ENCODE measurements around the gene KLHDC8B.
"Not testable (repeated sequence)": the region's sequence is repeated elsewhere in the genome, so short reads cannot be mapped to it uniquely, and the experiment has no call there.

The KLHDC8B gene

GRCh38 chr3:49183873-49184272, 12.5 kb downstream of the KLHDC8B start:
- DNase-seq (ENCODE audit: low spot score) = no peak

DNA sequence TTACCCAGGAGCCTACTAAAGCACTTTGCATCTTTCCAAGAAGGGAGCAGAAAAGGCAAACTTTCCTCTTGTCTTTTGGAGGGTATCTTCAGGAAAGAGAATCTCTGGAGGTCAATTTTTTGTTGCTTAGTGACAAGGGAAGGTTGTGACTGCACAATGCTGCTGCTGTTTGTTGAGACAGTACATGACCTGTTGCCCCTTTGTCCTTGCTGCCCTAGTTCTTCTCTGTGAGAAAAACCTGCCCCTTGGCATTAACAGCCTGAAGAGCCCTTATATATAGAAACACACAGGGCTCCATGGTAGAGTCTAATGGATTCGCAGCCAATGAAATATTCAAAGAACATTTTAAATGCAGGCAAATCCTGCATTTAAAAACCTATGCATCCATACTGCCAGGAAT, 20.3 kb downstream of the KLHDC8B start:
- DNase-seq (ENCODE audit: low spot score) = no peak

- no peak for DNase-seq (ENCODE audit: low spot score)
These were observed 26.8 kb downstream of the KLHDC8B start for GRCh38 chr3:49198161-49198560.

DNA sequence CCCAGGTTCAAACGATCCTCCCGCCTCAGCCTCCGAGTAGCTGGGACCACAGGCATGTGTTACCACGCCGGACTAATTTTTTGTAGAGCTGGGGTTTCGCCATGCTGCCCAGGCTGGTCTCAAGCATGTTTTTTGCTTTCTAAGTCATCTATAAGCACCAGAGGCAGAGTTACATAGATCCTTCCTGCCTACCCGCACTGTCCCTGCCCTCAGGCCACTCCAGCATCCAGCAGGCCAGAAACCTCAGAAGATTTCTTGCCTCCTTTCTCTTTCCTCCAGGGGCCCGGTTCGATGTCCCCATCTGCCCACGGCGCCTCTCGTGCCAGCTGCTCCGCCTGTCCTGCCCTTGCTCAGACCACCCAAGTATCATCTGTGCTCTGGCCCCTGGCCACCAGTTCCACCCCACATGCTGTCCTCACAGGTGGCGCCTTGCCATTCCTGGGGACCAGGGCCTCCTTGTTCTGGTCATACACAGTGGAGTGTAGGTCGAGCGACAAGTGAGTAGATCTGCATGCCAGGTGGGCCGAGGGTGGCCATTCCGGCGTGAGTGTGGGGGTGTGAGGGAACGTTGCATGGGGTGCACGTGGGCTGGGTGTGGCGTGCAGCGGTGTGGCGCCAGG, 27.3 kb downstream of the KLHDC8B start:
- DNase-seq (ENCODE audit: low spot score) = no peak

- no peak for DNase-seq (ENCODE audit: low spot score)
These were observed 28.0 kb downstream of the KLHDC8B start for GRCh38 chr3:49199239-49199899.

DNA sequence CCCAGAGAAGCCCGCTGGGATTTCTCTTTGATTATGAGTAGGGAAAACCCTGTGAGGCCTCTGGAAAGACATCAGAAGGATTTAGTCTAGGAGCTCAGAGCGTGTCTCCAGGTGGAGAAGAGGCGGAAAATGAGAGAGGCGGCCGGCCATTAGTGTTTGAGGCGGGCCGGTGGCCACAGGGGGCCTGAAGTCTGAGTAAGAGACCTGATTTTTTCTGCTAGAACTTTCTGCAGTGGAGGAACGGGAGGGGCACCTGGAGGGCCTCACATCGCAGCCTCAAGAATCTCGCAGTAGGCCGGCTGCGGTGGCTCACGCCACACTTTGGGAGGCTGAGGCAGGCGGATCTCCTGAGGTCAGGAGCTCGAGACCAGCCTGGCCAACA, 28.5 kb downstream of the KLHDC8B start:
- DNase-seq (ENCODE audit: low spot score) = no peak

- no peak for DNase-seq (ENCODE audit: low spot score)
These were observed 42.1 kb downstream of the KLHDC8B start for GRCh38 chr3:49213541-49213943.

DNA sequence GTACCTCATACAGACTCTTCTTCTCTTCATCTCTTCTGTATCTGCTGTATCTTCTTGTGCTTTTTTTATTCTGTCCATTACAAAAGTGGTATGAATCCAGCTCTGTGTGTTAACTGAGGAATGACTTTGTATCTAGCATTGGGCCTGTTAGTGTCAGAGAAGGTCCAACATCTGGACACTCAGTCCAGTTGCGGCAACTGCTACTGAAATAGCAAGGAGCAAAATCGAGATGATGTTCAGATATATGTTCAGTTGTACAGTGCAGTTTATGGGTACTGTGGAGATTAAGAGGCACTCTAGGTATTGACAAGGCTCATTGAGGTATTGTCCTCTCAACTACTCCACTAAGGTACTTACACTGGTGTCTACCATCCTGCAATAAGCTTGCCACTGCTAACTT, 42.6 kb downstream of the KLHDC8B start:
- DNase-seq (ENCODE audit: low spot score) = no peak

GRCh38 chr3:49216687-49217086, 45.3 kb downstream of the KLHDC8B start:
- not testable (repeated sequence) for DNase-seq (ENCODE audit: low spot score)

- DNase-seq (ENCODE audit: low spot score) = not testable (repeated sequence)
These were observed 45.7 kb downstream of the KLHDC8B start for GRCh38 chr3:49217108-49217507.

DNA sequence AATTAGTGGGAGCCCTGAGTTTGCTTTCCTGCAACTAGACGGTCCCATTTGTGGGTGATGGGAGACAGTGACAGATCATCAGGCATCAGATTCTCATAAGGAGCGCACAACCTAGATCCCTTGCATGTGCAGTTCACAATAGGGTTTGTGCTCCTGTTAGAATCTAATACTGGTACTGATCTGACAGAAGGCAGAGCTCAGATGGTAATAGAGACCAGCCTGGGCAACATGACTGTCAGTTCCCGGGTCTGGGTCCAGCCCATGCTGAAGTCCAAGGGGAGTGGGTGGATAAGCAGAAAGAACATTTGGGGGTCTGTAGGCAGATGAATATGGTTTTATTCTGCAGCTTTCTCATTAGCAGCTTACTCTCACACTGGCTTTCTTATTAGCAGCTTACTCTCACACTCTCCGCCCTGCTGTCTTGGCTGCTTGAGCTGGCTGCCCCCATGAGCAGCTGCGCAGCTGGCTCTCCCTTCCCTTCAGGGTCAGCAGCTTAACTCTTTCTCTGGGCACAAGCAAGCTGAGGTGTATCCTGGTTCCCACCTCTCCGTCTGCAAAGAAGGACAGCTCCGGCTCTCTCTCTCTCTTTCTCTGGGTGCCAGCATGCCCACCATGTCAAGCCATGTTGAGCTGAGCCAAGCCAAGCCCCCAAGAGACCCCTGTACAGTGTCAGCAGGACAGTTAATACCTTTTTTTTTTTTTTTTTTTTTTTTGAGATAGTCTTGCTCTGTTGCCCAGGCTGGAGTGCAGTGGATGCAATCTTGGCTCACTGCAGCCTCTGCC, 46.5 kb downstream of the KLHDC8B start:
- no peak for DNase-seq (ENCODE audit: low spot score)

GRCh38 chr3:49218471-49218989, 47.1 kb downstream of the KLHDC8B start:
- not testable (repeated sequence) for DNase-seq (ENCODE audit: low spot score)

- no peak for DNase-seq (ENCODE audit: low spot score)
These were observed 47.7 kb downstream of the KLHDC8B start for GRCh38 chr3:49219132-49219531.

DNA sequence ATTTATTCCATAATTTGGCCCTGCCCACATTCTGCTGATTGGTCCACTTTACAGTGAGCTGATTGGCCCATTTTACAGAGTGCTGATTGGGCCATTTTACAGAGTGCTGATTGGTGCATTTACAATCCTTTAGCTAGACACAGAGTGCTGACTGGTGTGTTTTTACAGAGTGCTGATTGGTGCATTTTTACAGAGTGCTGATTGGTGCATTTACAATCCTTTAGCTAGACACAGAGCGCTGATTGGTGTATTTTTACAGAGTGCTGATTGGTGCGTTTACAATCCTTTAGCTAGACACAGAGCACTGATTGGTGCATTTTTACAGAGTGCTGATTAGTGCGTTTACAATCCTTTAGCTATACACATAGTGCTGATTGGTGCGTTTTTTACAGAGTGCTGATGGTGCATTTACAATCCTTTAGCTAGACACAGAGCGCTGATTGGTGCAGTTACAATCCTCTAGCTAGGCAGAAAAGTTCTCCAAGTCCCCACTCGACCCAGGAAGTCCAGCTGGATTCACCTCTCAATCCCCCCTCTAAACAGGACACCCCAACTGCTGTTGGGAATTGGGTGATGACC, 49.7 kb downstream of the KLHDC8B start:
- not testable (repeated sequence) for DNase-seq (ENCODE audit: low spot score)

DNA sequence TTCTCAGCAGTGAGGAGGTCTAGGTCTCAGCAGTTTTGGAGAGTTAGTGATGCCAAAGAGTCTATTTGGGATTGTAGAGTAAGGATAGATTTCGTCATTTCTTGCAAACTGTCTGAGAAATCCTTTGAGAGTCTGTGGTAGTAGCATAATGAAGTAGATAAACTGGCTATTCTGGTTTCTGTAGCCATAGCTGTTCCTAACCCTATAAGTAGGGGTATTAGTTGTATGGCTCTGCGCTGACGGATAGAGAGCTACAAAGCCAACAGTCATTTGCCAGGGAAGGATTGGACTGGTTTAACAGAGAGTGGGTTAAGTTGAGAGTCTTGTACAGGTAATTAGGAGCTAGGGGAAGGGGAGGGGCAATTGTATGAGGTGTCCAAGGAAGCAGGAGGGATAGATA, 50.6 kb downstream of the KLHDC8B start:
- no peak for DNase-seq (ENCODE audit: low spot score)
